ENCODE data around the gene KRTAP10-6.

DNA sequence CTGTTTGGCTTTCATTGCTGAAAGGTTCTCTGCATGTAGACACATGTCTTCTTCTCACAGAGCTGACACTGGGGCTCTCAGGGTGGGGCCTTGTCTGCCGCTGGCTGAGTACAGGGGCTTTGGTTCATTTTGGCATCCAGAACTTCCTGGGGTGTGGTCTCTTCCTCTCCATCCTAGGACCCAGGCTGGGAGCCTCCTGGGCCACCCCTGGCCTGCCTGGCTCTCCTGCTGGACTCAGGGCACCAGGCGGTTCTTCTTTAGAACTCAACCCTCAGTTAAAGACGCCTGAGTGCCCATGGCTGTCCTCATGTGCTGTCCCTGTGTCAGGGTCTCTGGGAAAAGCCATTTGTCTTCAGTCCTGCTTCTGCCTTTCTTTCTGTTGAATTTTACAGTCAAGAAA lies 6.4 kb downstream of the KRTAP10-6 start:
- TF ChIP-seq CTCF (IDR thresholded peaks at IDR 0.05; ENCODE audit: low read depth, low read length) (no peak), EZH2phosphoT487 (IDR thresholded peaks at IDR 0.05; ENCODE audit: low read depth) (no peak)

All from OCI-LY3 (cell line).